ENCODE measurements around the gene GSG1L.
"Not testable (repeated sequence)": the region's sequence is repeated elsewhere in the genome, so short reads cannot be mapped to it uniquely, and the experiment has no call there.

GSG1L gene

GRCh38 chr16:27947696-27948095, 115.8 kb downstream of the GSG1L start:
- no peaks in the 10 kb centered on the region for H3K79me2 ChIP-seq (ENCODE audit: insufficient read depth, low read depth)
- no peak for TF ChIP-seq CTCF (conservative IDR thresholded peaks at IDR 0.05; ENCODE audit: low read depth, low read length)
- H3K27me3 ChIP-seq (ENCODE audit: insufficient read depth, low read depth): no peaks in the 10 kb centered on the region
- no peak overlapping the region for H2AFZ ChIP-seq (ENCODE audit: low read depth)
- no peaks in the 10 kb centered on the region for H3K36me3 ChIP-seq (ENCODE audit: insufficient read depth)
- H3K27ac ChIP-seq: no peak overlapping the region
- H3K9ac ChIP-seq: no peak overlapping the region
- H3K4me3 ChIP-seq (IDR thresholded peaks at IDR 0.05; ENCODE audit: insufficient read depth, low read depth, low read length): no peak overlapping the region
- no peaks in the 10 kb centered on the region for H3K4me1 ChIP-seq (ENCODE audit: low read depth, poor library complexity, severe bottlenecking)
- H4K20me1 ChIP-seq (ENCODE audit: insufficient read depth): no peaks in the 10 kb centered on the region
- H3K4me2 ChIP-seq: no peak overlapping the region

GRCh38 chr16:27945233-27945973, 118.1 kb downstream of the GSG1L start:
- no peaks in the 10 kb centered on the region for H3K4me1 ChIP-seq (ENCODE audit: low read depth, poor library complexity, severe bottlenecking)
- no peak overlapping the region for H3K4me2 ChIP-seq
- no peak overlapping the region for H3K4me3 ChIP-seq (IDR thresholded peaks at IDR 0.05; ENCODE audit: insufficient read depth, low read depth, low read length)
- H3K36me3 ChIP-seq (ENCODE audit: insufficient read depth): no peaks in the 10 kb centered on the region
- H4K20me1 ChIP-seq (ENCODE audit: insufficient read depth): no peaks in the 10 kb centered on the region
- H3K9ac ChIP-seq: no peak overlapping the region
- H2AFZ ChIP-seq (ENCODE audit: low read depth): no peak overlapping the region
- no peak overlapping the region for H3K27ac ChIP-seq
- H3K27me3 ChIP-seq (ENCODE audit: insufficient read depth, low read depth): no peaks in the 10 kb centered on the region
- TF ChIP-seq CTCF (conservative IDR thresholded peaks at IDR 0.05; ENCODE audit: low read depth, low read length): no peak
- no peaks in the 10 kb centered on the region for H3K79me2 ChIP-seq (ENCODE audit: insufficient read depth, low read depth)

GRCh38 chr16:27943766-27944165, 119.7 kb downstream of the GSG1L start:
- Histone ChIP-seq H2AFZ (ENCODE audit: low read depth) (no peak overlapping the region), H3K9ac (no peak overlapping the region), H3K4me2 (no peak overlapping the region), H3K36me3 (ENCODE audit: insufficient read depth) (no peaks in the 10 kb centered on the region), H4K20me1 (ENCODE audit: insufficient read depth) (no peaks in the 10 kb centered on the region), H3K27ac (no peak overlapping the region), H3K79me2 (ENCODE audit: insufficient read depth, low read depth) (no peaks in the 10 kb centered on the region), H3K4me1 (ENCODE audit: low read depth, poor library complexity, severe bottlenecking) (no peaks in the 10 kb centered on the region), H3K4me3 (IDR thresholded peaks at IDR 0.05; ENCODE audit: insufficient read depth, low read depth, low read length) (no peak overlapping the region), H3K27me3 (ENCODE audit: insufficient read depth, low read depth) (no peaks in the 10 kb centered on the region)
- TF ChIP-seq CTCF (conservative IDR thresholded peaks at IDR 0.05; ENCODE audit: low read depth, low read length): no peak

- not testable (repeated sequence) for H3K4me1 ChIP-seq (ENCODE audit: low read depth, poor library complexity, severe bottlenecking); H3K4me3 ChIP-seq (IDR thresholded peaks at IDR 0.05; ENCODE audit: insufficient read depth, low read depth, low read length); H4K20me1 ChIP-seq (ENCODE audit: insufficient read depth); H3K27me3 ChIP-seq (ENCODE audit: insufficient read depth, low read depth); H3K79me2 ChIP-seq (ENCODE audit: insufficient read depth, low read depth); H3K9ac ChIP-seq; H3K27ac ChIP-seq; H3K4me2 ChIP-seq; H2AFZ ChIP-seq (ENCODE audit: low read depth); H3K36me3 ChIP-seq (ENCODE audit: insufficient read depth)
Measured at GRCh38 chr16:27942071-27942470, 121.4 kb downstream of the GSG1L start.

- Histone ChIP-seq H3K36me3 (ENCODE audit: insufficient read depth) (no peaks in the 10 kb centered on the region), H3K27me3 (ENCODE audit: insufficient read depth, low read depth) (no peaks in the 10 kb centered on the region), H3K9ac (no peak overlapping the region), H3K27ac (no peak overlapping the region), H3K79me2 (ENCODE audit: insufficient read depth, low read depth) (no peaks in the 10 kb centered on the region), H3K4me3 (IDR thresholded peaks at IDR 0.05; ENCODE audit: insufficient read depth, low read depth, low read length) (no peak overlapping the region), H2AFZ (ENCODE audit: low read depth) (no peak overlapping the region), H4K20me1 (ENCODE audit: insufficient read depth) (no peaks in the 10 kb centered on the region), H3K4me2 (no peak overlapping the region), H3K4me1 (ENCODE audit: low read depth, poor library complexity, severe bottlenecking) (no peaks in the 10 kb centered on the region)
- no peak for TF ChIP-seq CTCF (conservative IDR thresholded peaks at IDR 0.05; ENCODE audit: low read depth, low read length)
Measured at GRCh38 chr16:27935076-27935475, 128.4 kb downstream of the GSG1L start.
